GM18867 (cell line): ENCODE data around the gene SFPQ.
"Not testable (repeated sequence)": the region's sequence is repeated elsewhere in the genome, so short reads cannot be mapped to it uniquely, and the experiment has no call there.

Source experiments
- ATAC-seq: cut with Tn5 transposase; IDR thresholded peaks from one replicate; pipeline ENCODE4 v1.9.1; 2021; ENCODE audit warnings: mild to moderate bottlenecking, moderate library complexity; ENCODE audit not compliant: unreplicated experiment

SFPQ gene

DNA sequence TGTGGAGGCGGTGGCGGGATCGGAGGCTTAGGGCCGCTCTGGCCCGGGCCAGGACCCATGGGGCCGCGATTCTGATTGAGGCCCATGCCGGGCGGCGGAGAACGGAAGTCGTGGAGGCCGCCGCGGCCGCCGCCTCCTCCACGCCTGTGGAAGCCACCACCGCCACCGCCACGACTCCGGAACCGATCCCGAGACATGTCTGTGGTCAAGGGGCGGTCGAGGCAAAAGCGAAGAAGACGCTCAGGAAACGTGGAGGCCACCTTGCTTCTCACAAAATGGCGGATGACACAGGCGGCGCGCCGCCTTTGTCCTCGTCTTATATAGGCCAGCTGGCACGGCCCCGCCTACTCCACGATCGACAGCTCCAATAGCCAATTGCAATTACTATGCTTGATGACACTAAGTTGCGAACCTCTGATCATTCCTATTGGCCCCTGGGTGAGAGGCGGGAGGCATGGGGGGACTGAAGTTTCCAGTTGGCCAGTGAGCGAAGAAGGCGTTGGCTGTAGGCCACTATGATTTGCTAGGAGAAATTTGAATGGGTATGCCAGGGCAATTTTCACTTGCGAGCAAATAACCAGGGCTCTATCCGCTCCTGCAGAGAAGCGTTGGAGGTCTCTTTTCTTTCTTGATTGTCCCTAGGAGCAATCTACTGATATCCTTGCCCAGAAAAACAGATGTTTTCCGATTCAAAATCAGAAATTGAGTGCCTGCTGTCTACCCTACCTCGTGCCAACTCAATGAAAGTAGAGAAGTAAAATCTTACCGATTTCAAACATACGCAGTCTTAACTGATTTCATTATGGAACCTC lies at the start of gene SFPQ:
TSS of gene SFPQ (minus strand) at position 293 of the 812 bp plus-strand sequence. CDS start at position 197, 96 bp downstream.
- ATAC-seq = peak; percentile 89

DNA sequence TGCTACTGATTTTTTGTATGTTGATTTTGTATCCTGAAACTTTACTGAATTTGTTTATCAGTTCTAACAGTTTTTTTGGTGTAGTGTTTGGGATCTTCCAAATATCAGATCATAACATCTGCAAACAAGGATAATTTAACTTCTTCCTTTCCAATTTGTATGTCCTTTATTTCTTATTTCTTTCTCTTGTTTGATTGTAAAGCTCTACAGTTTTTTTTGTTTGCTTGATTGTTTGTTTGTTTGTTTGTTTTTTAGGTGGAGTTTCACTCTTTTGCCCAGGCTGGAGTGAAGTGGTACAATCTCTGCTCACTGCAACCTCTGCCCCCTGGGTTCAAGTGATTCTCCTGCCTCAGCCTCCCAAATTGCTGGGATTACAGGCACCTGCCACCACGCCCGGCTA lies 43.8 kb upstream of the SFPQ start:
- not testable (repeated sequence) for ATAC-seq

GRCh38 chr1:35231287-35231686 lies 38.3 kb upstream of the SFPQ start:
- no peak for ATAC-seq

GRCh38 chr1:35229587-35230360 lies 36.8 kb upstream of the SFPQ start:
- no peak for ATAC-seq

DNA sequence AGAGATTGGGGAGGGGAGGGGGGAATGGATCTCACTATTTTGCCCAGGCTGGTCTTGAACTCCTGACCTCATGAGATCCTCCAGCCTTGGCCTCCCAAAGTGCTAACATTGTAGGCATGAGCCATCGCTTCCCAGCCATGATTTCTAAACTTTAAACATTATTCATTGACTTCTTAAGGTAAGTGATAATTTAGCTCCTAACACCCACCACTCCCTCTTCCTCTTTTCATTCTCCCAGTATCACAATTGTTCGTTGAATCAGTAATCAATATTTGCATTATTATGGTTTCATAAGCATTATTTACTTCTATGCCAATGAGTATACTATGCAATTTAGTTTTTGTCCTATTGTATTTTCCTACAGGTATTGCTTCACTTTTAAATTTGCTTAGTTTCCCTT lies 33.6 kb upstream of the SFPQ start:
- no peak for ATAC-seq

DNA sequence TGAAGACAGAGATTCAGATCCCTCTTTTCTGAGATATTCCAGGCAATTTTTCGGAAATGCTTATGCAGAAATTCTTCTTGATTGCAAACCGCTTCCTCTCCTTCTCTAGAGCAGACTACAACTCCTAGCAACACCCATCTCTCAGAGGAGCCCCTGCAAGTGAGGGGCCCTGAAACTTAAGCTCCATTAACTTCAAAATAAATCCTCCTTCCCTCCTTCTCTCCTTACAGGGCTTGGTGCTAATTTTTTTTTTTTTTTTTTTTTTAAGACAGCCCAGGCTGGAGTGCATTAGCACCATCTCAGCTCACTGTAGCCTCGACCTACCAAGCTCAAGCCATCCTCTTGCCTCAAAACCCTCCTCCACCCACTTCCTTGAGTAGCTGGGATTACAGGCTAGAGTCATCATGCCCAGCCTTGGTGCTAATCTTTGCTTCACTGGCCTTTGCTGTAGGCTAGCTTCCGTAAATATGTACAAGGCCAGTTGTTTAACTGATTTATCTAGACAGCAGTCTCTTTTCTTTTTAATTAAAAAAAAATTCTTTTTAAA lies 30.2 kb upstream of the SFPQ start:
- ATAC-seq = no peak

GRCh38 chr1:35222322-35223083 lies 29.6 kb upstream of the SFPQ start:
- ATAC-seq = no peak

DNA sequence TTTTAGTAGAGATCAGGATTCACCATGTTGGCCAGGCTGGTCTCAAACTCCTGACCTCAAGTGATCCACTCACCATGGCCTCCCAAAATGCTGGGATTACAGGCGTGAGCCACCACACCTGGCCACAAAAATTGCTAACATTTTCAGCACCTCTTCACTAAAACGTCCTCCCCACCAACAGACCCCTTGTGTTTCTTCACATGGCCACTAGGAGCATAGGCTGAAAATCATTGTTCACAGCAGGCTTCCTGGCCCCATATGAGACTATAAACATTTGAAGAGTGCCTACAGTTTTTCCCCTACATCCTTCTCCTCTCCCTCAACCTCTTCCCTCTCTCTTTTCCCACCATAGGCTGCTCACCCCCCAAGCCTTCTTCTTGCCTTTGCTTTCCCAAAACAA lies 28.0 kb upstream of the SFPQ start:
- ATAC-seq = no peak

- no peak for ATAC-seq
Measured at GRCh38 chr1:35215346-35215745, 22.4 kb upstream of the SFPQ start.

- ATAC-seq = no peak
Measured at GRCh38 chr1:35211120-35211414, 18.1 kb upstream of the SFPQ start.

DNA sequence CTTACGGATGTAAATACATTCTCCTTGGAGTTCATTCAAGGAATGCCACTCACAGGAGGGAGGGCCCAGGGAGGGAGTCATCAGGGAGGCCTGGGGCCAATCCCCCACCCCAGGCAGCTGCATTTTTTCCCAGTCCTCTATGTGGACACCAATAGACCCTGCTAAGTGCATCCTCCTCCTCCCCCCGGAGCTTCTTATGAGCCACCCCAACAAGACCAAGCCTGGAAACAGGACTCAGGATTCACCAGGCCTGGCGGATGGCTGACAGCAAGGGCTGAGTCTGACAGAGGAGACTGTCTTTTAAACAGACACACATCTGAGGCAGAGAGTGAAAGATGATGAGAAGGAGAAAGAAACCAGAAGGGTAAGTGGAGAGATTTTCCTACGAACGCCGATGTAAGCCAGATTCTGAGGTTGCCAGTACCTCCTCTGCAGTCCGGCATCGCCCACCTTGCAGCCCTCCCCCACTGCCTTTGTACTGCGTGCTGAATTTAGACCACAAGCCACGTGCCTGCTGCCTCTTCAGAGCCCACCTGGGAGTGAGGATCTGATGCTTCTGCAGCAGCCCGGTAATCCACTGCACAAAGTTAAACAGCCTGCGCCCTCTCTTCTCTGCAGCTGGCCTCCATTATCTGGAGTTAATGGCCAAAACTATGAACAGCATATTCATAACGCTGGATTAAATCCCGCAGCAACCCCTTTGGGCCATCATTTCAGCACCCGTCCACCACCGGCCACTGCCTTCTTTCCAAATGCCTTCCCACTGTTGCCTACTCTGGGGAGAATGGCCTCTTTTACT lies 17.6 kb upstream of the SFPQ start:
- no peak for ATAC-seq

GRCh38 chr1:35203295-35203694 lies 10.3 kb upstream of the SFPQ start:
- no peak for ATAC-seq

- ATAC-seq = peak; percentile 75
Measured at GRCh38 chr1:35202048-35202719, 9.2 kb upstream of the SFPQ start.

GRCh38 chr1:35201631-35202030 lies 8.7 kb upstream of the SFPQ start:
- ATAC-seq = no peak

GRCh38 chr1:35192056-35192852 lies 691 bp downstream of the SFPQ start:
- peak; percentile 44 for ATAC-seq

GRCh38 chr1:35191429-35192055 lies 1.4 kb downstream of the SFPQ start:
- ATAC-seq = no peak

- no peak for ATAC-seq
Measured at GRCh38 chr1:35190784-35191183, 2.2 kb downstream of the SFPQ start.

DNA sequence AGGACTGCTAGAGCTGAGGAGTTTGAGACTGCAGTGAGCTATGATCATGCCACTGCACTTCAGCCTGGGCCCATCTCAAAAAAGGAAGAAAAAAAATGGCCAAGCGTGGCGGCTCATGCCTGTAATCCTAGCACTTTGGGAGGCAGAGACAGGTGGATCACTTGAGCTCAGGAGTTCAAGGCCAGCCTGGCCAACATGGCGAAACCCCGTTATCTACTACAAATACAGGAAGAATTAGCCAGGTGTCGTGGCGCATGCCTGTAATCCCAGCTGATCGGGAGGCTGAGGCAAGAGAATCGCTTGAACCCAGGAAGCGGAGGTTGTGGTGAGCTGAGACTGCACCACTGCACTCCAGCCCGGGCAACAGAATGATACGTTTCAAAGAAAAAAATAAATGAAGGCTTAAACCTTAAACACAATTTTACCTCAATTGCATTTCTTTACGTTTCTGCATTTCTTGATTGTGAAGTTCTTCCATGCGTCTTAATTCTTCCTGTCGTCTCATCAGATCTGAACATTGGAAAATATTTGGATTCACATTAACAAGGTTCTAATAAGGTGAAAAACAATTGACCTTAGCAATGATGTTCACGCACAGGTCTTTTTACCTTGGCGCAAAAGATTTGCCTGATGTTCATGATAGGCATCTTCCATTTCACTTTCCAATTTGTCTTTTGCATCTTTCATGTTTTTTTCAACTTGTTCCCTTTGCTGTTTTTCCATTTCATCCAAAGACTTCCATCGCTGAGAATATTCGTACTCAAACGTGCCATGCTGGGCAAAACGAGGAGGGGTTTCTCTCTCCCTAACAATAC lies 4.2 kb downstream of the SFPQ start:
- ATAC-seq = no peak
